GM15510 (cell line): Measurements from ENCODE around the gene ISYNA1.

Experiments used
- POLR2A ChIP-seq: IDR thresholded peaks from 3 replicates; pipeline ENCODE4 v1.6.1; 2011; ENCODE audit warnings: borderline replicate concordance; ENCODE audit not compliant: insufficient read length; ENCODE audit errors: extremely low read depth

The ISYNA1 gene

GRCh38 chr19:18453269-18454024, 15.5 kb upstream of the ISYNA1 start:
- no peak for TF ChIP-seq POLR2A

- TF ChIP-seq POLR2A: no peak
Measured at GRCh38 chr19:18452386-18452785, 14.5 kb upstream of the ISYNA1 start.

- no peak for TF ChIP-seq POLR2A
Measured at GRCh38 chr19:18450931-18451836, 13.3 kb upstream of the ISYNA1 start.

DNA sequence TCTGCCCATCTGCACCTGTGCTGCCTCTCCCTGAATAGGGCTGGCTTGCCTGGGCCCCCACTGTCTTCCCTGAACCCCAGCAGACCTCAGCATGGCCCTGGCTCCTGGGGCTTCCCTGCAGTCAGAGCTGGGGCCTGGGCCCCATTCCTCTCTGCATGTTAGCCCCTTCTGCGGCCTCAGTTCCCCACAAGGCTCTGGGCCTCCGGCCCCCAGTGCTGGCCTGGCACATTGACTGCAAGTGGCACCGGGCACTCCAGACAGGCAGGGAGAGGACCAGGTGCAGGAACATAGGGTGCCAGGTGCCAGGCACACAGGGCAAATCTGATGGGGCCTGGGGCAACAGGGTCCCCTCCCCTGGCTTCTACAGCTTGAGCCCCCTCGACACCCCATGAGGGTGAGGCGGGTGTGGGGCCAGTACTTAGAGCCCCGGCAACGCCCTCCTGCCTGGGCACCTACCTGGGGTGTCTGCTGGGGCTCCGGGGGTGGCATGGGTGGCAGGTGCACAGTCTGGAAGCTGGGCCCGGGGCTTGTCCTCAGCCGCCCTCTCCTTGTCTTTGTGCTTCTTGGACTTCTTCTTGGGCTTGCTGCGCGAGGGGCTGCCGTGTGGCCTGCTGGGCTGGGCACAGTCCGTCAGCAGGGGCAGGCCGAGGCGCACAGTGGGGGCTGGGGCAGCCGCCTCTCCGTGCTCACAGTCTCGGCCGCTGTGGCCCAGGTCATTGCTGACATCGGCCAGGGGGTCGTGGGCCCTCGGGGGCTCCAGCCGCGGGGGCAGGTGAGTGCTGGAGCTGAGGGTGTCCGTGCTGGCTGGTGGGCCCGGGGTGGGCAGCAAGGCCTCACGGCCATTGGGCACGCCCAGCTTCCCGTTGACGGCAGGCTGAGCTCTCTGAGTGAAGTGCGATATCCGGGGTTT, 12.3 kb upstream of the ISYNA1 start:
- no peak for TF ChIP-seq POLR2A

- TF ChIP-seq POLR2A: no peak
Measured at GRCh38 chr19:18449552-18449951, 11.6 kb upstream of the ISYNA1 start.

GRCh38 chr19:18446811-18447359, 9.0 kb upstream of the ISYNA1 start:
- TF ChIP-seq POLR2A: no peak

DNA sequence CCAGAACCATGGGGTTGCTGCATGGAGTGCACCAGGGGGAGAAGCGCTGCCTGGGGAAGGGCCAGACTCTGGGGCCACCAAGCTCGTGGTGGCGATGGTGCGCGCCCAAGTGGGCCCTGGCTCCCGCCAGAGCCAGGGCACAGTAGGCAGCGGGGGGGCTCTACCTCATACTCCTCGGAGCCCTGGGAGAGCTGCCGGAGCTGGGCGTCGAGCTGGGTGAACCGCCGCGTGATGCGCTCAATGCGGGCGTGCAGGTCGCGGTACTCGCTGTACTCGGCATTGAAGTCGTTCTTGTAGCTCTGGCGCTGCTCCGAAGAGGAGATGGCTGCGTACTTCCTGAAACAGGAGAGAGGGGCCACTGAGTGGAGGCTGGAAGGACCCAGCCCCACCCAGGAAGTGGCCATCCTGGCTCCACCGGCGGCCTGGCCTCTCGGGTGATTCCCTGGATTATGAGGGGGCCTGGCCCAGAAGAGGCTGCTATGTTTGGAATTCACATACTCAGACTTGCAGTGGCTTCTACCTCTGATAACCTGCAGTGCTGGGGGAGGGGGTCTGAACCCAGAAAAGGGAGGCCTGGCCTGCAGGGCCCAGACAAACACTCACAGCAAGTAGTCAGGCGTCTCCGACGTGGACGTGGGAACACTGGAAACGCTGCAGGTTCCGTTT, 8.3 kb upstream of the ISYNA1 start:
- TF ChIP-seq POLR2A: no peak

DNA sequence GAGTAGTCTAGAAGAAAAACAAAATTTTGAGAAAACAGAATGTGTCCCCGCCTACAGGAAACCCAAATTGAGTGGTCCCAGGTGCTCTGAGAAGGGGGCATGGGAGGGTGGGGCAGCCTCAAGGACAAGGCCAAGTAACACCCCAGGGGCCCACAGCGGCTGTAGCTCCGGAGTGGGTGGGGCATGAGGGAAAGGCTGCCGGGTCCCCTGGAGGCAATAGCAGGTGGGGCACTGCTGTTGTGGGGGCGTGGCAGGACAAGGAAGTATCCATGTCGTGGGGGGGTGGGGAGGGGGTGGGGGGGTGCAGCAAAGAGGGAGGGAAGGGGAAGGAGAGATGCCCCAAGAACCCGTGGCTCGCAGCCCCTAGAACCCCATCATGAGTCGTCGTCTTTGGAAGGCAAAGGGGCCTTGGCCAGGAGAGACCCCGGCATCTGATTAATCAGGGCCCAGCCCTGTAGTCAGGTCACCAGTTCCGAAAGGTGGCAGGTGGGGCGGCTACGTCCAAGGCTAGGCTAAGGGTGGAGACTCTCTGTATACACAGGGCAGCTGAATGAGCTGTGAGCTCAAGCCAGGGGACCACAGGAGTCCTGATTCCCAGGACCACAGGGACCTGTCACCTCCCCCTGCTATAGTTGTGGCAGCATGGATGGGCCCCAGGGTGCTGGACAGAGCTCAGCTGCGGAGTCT, 7.5 kb upstream of the ISYNA1 start:
- TF ChIP-seq POLR2A: no peak

GRCh38 chr19:18444513-18444912, 6.6 kb upstream of the ISYNA1 start:
- TF ChIP-seq POLR2A: no peak

DNA sequence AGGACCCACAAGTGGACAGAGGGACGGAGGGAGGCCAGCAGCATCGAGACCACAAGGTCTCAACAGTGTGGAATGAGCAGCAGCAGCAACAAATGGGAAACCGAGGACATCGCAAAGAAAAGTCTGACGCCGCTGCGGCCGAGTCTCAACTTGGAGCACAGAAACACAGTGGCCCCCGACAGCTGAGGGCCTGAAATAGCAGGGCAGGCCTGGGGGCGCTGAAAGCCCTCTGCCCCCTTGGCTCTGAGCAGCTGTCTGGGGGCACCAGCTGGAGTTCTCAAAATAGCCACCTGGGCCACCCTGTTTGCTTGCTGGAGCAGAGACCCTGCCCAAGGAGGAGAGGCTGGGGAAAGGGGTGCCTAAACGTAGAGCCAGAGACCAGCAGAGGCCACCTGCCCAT, 5.9 kb upstream of the ISYNA1 start:
- no peak for TF ChIP-seq POLR2A

- TF ChIP-seq POLR2A: no peak
Measured at GRCh38 chr19:18443406-18443805, 5.5 kb upstream of the ISYNA1 start.

- no peak for TF ChIP-seq POLR2A
Measured at GRCh38 chr19:18442941-18443340, 5.0 kb upstream of the ISYNA1 start.
